Gastroesophageal sphincter (tissue), 3 donors: Measurements from ENCODE around the gene CKS1B.

Source experiments
- CTCF ChIP-seq, 4 experiments: fragments of 200-600 bp in 2 of 4; fragments of 450-650 bp in 2 of 4; sonication (generic) in 1 of 4; IDR thresholded peaks; one replicate each; pipeline ENCODE4 v1.5.1; 2017 to 2019; ENCODE audit warnings: antibody characterized with exemption in 4 of 4, mild to moderate bottlenecking in 2 of 4, moderate library complexity in 2 of 4
- POLR2A ChIP-seq, 2 donors: fragments of 450-650 bp; IDR thresholded peaks; one replicate each; pipeline ENCODE4 v1.6.1; 2017; ENCODE audit warnings: antibody characterized with exemption in 2 of 2, mild to moderate bottlenecking in 2 of 2, moderate library complexity in 1 of 2
- POLR2AphosphoS5 ChIP-seq: sonication (generic); formaldehyde crosslinking; IDR thresholded peaks from one replicate; pipeline ENCODE4 v1.6.1; 2017; ENCODE audit warnings: antibody characterized with exemption

DNA sequence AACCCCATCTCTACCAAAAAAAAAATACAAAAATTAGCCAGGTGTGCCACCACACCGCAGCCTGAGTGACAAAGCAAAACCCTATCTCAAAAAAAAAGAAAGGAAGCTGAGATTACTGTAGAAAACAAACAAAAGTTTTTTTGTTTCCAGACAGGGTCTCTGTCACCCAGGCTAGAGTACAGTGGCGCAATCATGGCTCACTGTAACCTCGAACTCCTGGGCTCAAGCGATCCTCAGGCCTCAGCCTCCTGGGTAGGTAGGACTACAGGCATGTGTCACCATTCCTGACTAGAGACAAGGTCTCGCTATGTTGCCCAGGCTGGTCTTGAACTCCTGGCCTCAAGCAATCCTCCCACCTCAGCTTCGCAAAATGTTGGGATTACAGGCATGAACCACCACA is 10.1 kb upstream of the CKS1B start:
- TF ChIP-seq CTCF (IDR thresholded peaks at IDR 0.05) (no peak), POLR2AphosphoS5 (no peak), POLR2A (IDR thresholded peaks at IDR 0.05) (no peak)
